GF-D8 (cell line): ENCODE data around the gene LGSN.
"Not testable (repeated sequence)": the region's sequence is repeated elsewhere in the genome, so short reads cannot be mapped to it uniquely, and the experiment has no call there.

Experiments
- DNase-seq: peaks from one replicate; lab custom pipeline; 2025; lab: John Stamatoyannopoulos, UW

LGSN gene

GRCh38 chr6:63305277-63305676, 14.5 kb downstream of the LGSN start:
- DNase-seq: no peak

DNA sequence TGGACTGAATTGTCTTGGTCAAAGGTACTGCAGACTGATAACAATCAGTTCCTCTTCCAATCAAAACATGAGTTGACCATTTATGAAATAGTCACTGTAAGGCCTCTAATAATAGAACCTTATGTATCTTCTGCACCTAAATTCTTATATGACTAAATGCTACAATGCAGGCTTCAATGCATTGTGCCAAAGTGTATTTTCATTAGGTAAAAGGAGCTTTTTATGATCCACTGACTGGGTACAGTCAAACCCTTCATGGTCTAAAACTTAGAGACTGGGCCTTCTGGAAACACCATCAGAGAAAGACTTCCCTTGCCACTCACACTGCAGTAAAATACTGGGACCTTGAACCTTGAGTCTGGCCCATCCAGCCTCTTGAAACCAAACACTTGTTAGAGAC, 16.3 kb downstream of the LGSN start:
- DNase-seq: no peak

GRCh38 chr6:63299667-63300066, 20.1 kb downstream of the LGSN start:
- DNase-seq: no peak

DNA sequence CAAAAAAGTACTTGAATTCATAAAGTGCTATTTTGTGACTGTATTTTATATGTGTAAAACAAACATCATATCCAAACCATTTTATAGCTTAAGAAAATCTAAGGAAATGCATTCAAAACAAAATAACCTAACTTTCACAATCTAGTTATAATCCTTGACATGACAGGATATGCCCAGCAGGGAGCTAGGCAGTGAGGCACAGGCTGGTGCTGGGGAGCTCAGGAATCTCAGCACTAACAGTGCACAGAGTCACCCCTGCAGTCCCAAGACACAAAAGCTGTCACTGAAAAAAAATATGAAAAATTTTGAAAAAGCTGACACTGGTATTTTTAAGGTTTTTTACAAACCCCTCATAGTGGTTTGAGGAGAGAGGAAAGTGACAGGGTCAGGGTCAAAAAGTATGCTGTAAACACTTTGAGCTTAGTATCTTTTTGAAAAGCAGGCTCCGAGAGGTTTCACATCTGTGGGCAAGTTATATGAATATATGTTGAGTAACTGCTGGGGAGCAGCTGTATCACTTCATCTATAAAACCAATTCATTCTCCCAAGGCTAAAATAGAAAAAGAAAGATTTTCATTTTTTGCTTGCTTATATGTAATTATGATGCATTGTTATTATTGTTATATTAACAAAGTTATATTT, 24.1 kb downstream of the LGSN start:
- DNase-seq: no peak

- no peak for DNase-seq
Measured at GRCh38 chr6:63290492-63291058, 29.2 kb downstream of the LGSN start.

GRCh38 chr6:63289269-63289872, 30.4 kb downstream of the LGSN start:
- DNase-seq: no peak

GRCh38 chr6:63280639-63281180, 39.1 kb downstream of the LGSN start:
- DNase-seq: no peak

DNA sequence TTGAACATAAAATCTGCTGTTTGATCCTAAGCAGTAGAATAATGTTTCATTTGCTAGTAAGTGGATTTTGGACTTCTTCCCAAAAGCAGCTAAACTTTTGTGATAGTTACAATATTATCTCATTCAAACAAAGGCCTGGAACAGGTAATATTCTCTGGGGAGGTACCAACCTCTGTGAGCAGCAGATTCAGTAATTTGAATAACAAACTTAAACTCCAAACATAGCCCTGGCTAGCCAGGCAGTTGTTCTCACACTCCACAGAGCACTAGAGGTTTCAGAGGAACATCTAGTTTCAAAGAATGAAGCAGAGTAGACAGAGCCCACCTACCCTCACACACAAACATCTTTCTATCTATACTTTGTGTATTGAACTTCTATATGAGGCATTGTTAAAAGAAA, 40.9 kb downstream of the LGSN start:
- no peak for DNase-seq

GRCh38 chr6:63275953-63276352, 43.8 kb downstream of the LGSN start:
- DNase-seq: no peak

- not testable (repeated sequence) for DNase-seq
Measured at GRCh38 chr6:63274795-63275430, 44.9 kb downstream of the LGSN start.

DNA sequence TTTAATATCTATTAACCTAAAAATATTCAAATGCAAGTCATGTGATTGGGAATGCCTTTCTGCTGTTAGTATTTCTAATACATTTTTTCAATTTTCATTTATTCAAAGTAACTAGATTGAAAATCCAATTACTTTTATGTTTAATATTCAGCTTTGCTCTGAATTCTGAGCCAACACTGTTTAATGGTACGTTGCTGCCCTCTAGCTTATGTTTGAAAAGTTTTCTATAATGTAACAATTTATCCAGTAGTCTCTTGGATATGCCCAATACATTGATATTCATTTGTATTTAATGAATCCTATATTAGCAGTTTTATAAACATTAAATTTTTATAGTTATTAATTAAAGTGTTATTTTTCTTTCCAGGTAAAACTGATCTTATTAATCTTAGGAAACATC, 47.4 kb downstream of the LGSN start:
- DNase-seq: no peak

DNA sequence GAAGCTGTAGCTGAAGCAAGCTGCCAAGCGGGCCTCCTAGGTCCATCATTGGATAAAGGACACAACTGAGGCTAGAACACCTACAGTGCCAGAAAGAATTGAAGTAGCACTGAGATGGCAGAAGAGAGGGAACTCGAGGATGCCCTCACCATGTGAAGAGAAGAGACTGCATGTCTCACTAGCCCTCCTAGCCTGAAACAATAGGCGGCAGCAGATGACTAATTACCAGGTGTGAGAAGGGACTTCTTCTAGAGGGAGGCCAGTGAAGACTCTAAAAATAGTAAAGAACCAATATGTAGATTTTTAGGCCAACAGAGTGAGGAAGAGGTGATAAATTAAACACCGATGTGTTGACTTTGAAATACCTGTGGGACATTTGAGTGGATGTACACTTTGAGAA, 50.3 kb downstream of the LGSN start:
- DNase-seq: no peak

DNA sequence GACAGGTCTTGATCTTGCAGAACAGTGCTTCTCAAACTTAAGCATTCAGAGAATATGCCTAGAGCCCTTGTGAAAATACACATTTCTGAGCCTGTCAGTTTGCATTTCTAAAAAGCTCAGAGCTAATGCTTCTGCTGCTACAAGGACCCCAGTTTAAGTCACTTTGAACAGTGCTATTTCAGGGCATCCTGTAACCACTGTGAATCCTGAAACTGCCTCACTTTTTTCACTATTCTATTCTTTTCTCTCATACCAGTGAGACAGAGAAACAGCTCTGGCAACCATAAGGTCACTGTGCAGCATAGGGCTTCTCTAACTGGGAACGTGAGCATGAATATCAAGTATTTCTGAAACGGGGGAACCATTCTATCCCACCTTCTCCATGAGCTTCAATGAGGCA, 51.2 kb downstream of the LGSN start:
- DNase-seq: no peak

- DNase-seq: no peak
Measured at GRCh38 chr6:63267828-63268227, 52.0 kb downstream of the LGSN start.

DNA sequence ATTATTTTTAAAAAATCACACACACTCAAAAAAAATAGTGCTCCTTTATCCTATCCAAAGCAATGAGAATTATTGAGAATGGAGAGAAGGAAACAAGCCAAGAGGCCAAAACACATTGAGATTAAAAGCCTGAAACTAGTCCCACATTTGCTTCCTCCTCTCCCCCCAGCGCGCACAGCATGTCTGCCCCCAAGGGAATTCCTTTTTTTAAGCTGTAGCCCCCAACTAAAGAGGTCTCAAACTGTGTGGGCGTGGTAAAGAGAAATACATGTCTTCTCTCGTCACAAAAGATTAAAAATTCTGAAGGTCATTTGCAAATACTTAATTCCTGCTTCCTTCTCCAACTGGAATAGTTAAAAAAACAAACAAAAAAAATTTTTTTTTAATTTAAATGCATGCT, 52.7 kb downstream of the LGSN start:
- no peak for DNase-seq

- DNase-seq: no peak
Measured at GRCh38 chr6:63263444-63263843, 56.3 kb downstream of the LGSN start.

GRCh38 chr6:63261820-63262219, 58.0 kb downstream of the LGSN start:
- DNase-seq: no peak

GRCh38 chr6:63259153-63259552, 60.6 kb downstream of the LGSN start:
- DNase-seq: no peak

DNA sequence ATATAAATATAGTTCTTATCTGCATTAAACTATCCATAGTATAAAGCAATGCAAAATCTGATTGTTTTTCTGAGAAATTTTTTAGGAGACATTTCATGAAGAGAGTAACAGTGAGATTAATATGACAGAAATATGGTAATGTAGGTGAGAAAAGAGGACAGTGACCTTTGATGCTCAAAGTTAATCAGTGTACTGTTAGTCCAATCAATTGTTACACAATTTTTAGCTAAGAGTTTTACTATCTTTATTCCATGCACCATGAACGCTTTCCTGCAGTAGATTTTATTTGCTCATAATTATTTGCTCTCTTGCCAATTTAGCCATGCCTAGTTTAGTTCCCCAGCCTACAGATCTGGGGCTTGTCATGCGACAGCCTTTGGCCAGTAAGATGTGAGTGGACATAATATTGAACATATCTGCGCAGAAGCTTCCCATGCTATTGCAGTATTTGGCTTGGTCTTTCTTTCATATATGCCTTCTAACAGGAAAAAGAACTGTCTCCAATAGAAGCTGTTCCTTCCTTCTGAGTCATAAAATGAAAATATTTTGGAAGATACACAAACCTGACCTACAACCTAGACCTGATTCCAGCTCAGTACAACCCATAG, 69.8 kb downstream of the LGSN start:
- no peak for DNase-seq

DNA sequence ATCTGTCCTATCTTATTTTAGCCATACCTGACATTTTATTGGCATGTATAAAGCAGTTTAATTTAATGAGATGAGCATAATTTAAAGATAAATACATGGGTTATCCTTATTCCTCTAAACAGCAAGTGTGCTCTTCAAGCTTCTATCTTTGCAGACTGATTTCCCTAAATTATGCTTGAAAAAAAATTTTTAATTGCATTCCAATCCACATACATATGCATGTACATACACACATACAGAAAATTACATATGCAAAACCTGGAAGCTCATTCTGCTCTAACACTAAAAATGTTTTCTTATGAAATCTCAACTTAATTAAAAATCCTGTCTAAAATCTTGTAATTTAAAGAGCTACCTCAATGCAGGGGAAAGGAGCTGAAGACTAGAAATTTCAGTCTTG, 73.2 kb downstream of the LGSN start:
- no peak for DNase-seq

DNA sequence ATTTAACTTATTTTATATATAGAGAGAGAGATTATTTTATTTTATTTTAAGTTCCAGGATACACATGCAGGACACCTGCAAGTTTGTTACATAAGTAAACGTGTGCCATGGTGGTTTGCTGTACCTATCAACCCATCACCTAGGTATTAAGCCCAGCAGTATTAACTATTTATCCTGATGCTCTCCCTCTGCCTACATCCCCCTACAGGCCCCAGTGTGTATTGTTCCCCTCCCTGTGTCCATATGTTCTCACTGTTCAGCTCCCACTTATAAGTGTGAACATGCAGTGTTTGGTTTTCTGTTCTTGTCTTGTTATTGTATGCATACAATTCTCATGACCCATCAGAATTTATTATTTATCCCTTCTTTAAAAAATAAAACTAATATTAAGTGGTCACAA, 73.9 kb downstream of the LGSN start:
- no peak for DNase-seq

- DNase-seq: no peak
Measured at GRCh38 chr6:63245420-63245819, 74.4 kb downstream of the LGSN start.

DNA sequence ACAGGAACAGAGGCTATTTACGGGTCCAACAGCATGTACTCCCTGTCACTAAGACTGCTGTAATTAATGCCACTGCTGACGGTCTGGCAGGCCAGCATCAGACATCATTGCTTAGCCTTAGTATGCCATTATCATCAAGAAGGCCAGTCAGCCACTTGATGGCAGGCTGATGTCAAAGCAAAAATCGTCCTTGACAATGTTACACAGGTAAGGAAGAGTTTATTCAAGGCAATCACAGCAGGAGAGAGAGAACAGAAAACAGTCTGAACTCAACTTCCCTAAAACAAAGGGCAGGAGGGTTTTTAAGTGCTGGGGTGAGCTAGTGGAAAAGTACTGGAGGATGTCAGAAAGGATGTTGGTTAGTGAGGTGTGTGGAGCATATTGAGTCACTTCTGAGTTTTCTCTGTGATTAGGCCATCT, 83.4 kb downstream of the LGSN start:
- DNase-seq: no peak
